GM12878 (cell line): ENCODE results near the gene TACC2. TPM values are rescaled to one million over a fixed set of nuclear protein-coding genes. Genes with fewer than 3 reads are reported as not detected.

Experiments used
- ATAC-seq: fragments of 200-7000 bp; cut with Tn5 transposase; 3 replicates; pipeline ENCODE4 v1.9.1; 2020; ENCODE audit warnings: mild to moderate bottlenecking, moderate library complexity
- BruUV-seq: library from RNA; stranded (reverse); fragments of 400-500 nt; replicated peaks from 2 replicates; lab custom pipeline; 2021; lab: Mats Ljungman, UMichigan
- CTCF ChIA-PET: fragments of 300-600 bp; sonication (Branson Sonifier 250); formaldehyde crosslinking; extraction: SDS; loops from one replicate; lab custom pipeline; 2021; ENCODE audit warnings: inconsistent platforms; lab: Yijun Ruan, JAX
- POLR2A ChIA-PET: fragments of 350-600 bp; formaldehyde crosslinking; extraction: SDS; loops from one replicate; lab custom pipeline; 2021; ENCODE audit warnings: inconsistent platforms; lab: Charles Lee
- RAD21 ChIA-PET: fragments of 300-600 bp; sonication (Branson Sonifier 250); formaldehyde crosslinking; loops from one replicate; lab custom pipeline; 2023; ENCODE audit warnings: antibody characterized with exemption; ENCODE audit not compliant: unreplicated experiment; lab: Charles Lee
- SMC1A ChIA-PET: fragments of 300-600 bp; sonication (Branson Sonifier 250); formaldehyde crosslinking; loops from one replicate; lab custom pipeline; 2023; ENCODE audit not compliant: unreplicated experiment, uncharacterized antibody; lab: Charles Lee
- DNase-seq: peaks from one replicate; pipeline ENCODE4 v3.0.0-alpha.2; 2011; ENCODE audit warnings: low read depth, low spot score
- FAIRE-seq: peaks from 3 replicates; lab custom pipeline; 2011; peaks lifted over from hg19 to GRCh38; lab: Jason Lieb, UNC
- H2AFZ ChIP-seq: 2 replicates; pipeline ENCODE4 v1.6.0; 2011; ENCODE audit warnings: low read depth, low read length, control low read depth; ENCODE audit not compliant: control insufficient read depth
- H3K27ac ChIP-seq: 2 replicates; pipeline ENCODE4 v1.5.1; 2011; ENCODE audit warnings: control low read depth; ENCODE audit not compliant: control insufficient read depth, insufficient read depth
- H3K27me3 ChIP-seq, 2 experiments: replicated peaks in 1 of 2; 2 replicates each; pipeline versions ENCODE4 v1.6.0 to v1.6.1; 2011; ENCODE audit warnings: low read length in 1 of 2; ENCODE audit not compliant: control insufficient read depth in 2 of 2, insufficient read depth in 2 of 2
- H3K36me3 ChIP-seq, 2 experiments: 2 replicates each; pipeline ENCODE4 v1.5.1; 2011; ENCODE audit warnings: low read length in 1 of 2; ENCODE audit not compliant: control insufficient read depth in 2 of 2, insufficient read depth in 2 of 2
- H3K4me1 ChIP-seq: 2 replicates; pipeline ENCODE4 v1.6.1; 2011; ENCODE audit warnings: mild to moderate bottlenecking, low read length, moderate library complexity, mixed read lengths; ENCODE audit not compliant: control insufficient read depth, insufficient read depth
- H3K4me2 ChIP-seq: 2 replicates; pipeline ENCODE4 v1.6.0; 2011; ENCODE audit warnings: control low read depth; ENCODE audit not compliant: control insufficient read depth, insufficient read depth
- H3K4me3 ChIP-seq: fragments of 200-600 bp; sonication (generic); 2 replicates; pipeline ENCODE4 v1.5.1; 2016
- H3K79me2 ChIP-seq: 2 replicates; pipeline ENCODE4 v1.6.0; 2011; ENCODE audit warnings: low read length; ENCODE audit not compliant: control insufficient read depth, insufficient read depth
- H3K9ac ChIP-seq: 2 replicates; pipeline ENCODE4 v1.8.0; 2011; ENCODE audit warnings: low read length, control low read depth, mixed read lengths; ENCODE audit not compliant: control insufficient read depth, insufficient read depth
- H3K9me3 ChIP-seq: replicated peaks from 3 replicates; pipeline ENCODE4 v1.5.1; 2011; ENCODE audit warnings: mild to moderate bottlenecking, low read length; ENCODE audit not compliant: control insufficient read depth, insufficient read depth
- H4K20me1 ChIP-seq: 2 replicates; pipeline ENCODE4 v1.6.0; 2011; ENCODE audit not compliant: control insufficient read depth, insufficient read depth
- CBX3 ChIP-seq: fragments of 200-600 bp; sonication (generic); IDR thresholded peaks from 2 replicates; pipeline ENCODE4 v1.6.1; 2016; ENCODE audit warnings: low read depth, borderline replicate concordance
- CHD2 ChIP-seq: IDR thresholded peaks from 2 replicates; pipeline ENCODE4 v1.6.1; 2011; ENCODE audit warnings: low read depth, low read length, improper control_type of control experiment, borderline replicate concordance
- CREM ChIP-seq: IDR thresholded peaks from 2 replicates; pipeline ENCODE4 v1.6.1; 2014; ENCODE audit warnings: antibody characterized with exemption, low read depth
- KDM1A ChIP-seq: fragments of 200-600 bp; sonication (generic); IDR thresholded peaks from 2 replicates; pipeline ENCODE4 v1.6.1; 2016; ENCODE audit warnings: borderline replicate concordance
- NR2F1 ChIP-seq: fragments of 450-650 bp; conservative IDR thresholded peaks from 2 replicates; pipeline ENCODE4 v1.6.1; 2017; ENCODE audit warnings: mild to moderate bottlenecking
- RAD21 ChIP-seq: IDR thresholded peaks from 2 replicates; pipeline ENCODE4 v1.6.1; 2011; ENCODE audit warnings: mild to moderate bottlenecking, low read depth, low read length, moderate library complexity; ENCODE audit not compliant: insufficient read depth
- RAD51 ChIP-seq: fragments of 450-650 bp; IDR thresholded peaks from 2 replicates; pipeline ENCODE4 v1.6.1; 2016; ENCODE audit warnings: moderate library complexity, mild to moderate bottlenecking, inconsistent platforms
- STAT1 ChIP-seq: fragments of 450-650 bp; conservative IDR thresholded peaks from 2 replicates; pipeline ENCODE4 v1.6.1; 2014; ENCODE audit warnings: antibody characterized with exemption, mild to moderate bottlenecking
- TAF1 ChIP-seq: IDR thresholded peaks from 2 replicates; pipeline ENCODE4 v1.6.1; 2011; ENCODE audit warnings: mild to moderate bottlenecking, low read depth, low read length, borderline replicate concordance
- ZNF384 ChIP-seq: IDR thresholded peaks from 2 replicates; pipeline ENCODE4 v1.6.1; 2012; ENCODE audit warnings: low read depth, mild to moderate bottlenecking, low read length, improper control_type of control experiment, borderline replicate concordance
- WGBS: methylation state at CpG from one replicate; pipeline ENCODE4 v1.1.6; 2016; ENCODE audit warnings: low lambda C conversion rate; ENCODE audit not compliant: insufficient replicate concordance, insufficient coverage; ENCODE audit errors: missing lambda C conversion rate; 5-methylcytosine and 5-hydroxymethylcytosine counted together
- in situ Hi-C: fragments of 300-500 bp; cut with MboI; formaldehyde crosslinking; loops from 9 replicates; pipeline ENCODE4 v1.14.3; 2018; ENCODE audit warnings: mixed read lengths
- intact Hi-C: fragments of 100-400 bp; cut with micrococcal nuclease; formaldehyde crosslinking; loops from one replicate; pipeline ENCODE4 v1.14.2; 2022; ENCODE audit not compliant: unreplicated experiment
- polyA plus RNA-seq, 11 experiments: library from polyadenylated mRNA; depleted of rRNA in 4 of 11; unstranded in 6 of 11; stranded (reverse) in 5 of 11; fragments of >200 nt; fragmentation: Nextera tagmentation in 4 of 11; fragmentation: Illumina TruSeq in 1 of 11; extraction: Ambion mirVana in 4 of 11; extraction: Trizol in 1 of 11; gene quantifications; 1 replicate in 1 of 11; 2 replicates in 10 of 11; pipeline versions ENCODE4 v1.2.1 to v1.2.3, GENCODE V29; 2011 to 2016; ENCODE audit warnings: inconsistent platforms in 2 of 11, missing spikeins in 2 of 11, low read depth in 1 of 11
- total RNA-seq, 4 experiments: library from RNA; depleted of rRNA in 3 of 4; stranded (reverse); fragments of >200 nt in 3 of 4; fragmentation: Illumina TruSeq in 1 of 4; extraction: Trizol in 1 of 4; gene quantifications; 2 replicates each; pipeline versions ENCODE4 v1.2.1 to v1.2.3, GENCODE V29; 2013 to 2021
- TF ChIP-seq, protein P1 (sequence below): fragments of 450-650 bp; IDR thresholded peaks from 2 replicates; pipeline ENCODE4 v1.6.1; 2017; ENCODE audit warnings: low read depth, mild to moderate bottlenecking, moderate library complexity
- TF ChIP-seq, protein P2 (sequence below): fragments of 450-650 bp; IDR thresholded peaks from 2 replicates; pipeline ENCODE4 v1.6.1; 2018; ENCODE audit warnings: borderline replicate concordance, mild to moderate bottlenecking; ENCODE audit not compliant: partially characterized antibody
- TF ChIP-seq, protein P3 (sequence below): fragments of 450-650 bp; IDR thresholded peaks from 2 replicates; pipeline ENCODE4 v1.6.1; 2017; ENCODE audit warnings: mild to moderate bottlenecking, moderate library complexity

The TACC2 gene
- total and polyA plus RNA-seq, 10 of the 15 experiments (the other 5 are each of a cell fraction or from before 2014, with no cell fraction given), result 0.07 to 0.64 (median 0.13) TPM; not detected in 5

DNA sequence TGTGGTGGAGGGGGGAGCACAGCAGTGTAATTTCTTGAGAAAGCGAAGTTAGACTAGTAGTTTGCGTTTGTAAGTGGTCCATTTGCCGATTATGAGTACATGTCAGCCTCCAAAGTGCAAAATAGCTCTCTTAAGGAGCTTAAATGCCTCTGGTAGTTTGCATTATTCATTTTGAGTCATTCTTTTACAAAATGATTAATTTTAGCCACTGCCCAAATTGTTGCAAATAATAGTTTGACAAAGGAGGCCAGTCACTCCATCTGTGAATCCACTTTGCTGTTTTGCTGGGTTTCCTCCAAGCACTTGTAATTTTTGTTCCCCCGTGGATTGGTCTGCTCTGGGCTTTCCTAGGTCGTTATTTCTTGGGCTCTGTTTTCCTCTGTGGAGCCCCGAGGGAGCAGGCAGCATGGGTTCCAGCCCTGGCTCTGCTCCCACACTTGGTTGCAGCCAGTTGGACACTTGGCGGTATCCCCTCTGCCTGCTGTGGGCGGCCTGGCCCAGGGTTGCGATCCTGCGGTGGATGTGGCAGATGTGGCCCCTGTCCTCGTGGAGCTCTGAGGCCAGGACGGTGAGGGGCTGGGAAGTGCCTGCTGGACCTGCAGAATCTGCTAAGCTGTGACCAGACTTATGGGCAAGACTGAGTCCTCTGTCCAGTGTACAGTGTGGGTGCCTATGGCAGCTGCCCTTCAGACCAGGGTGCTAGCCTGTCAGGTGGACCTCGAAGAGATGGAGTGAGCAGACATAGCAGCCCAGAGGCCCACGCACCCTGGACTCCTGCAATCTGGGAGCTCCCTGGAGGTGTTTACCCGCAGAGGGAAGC lies 153.1 kb downstream of the TACC2 start (continued):
- TF ChIP-seq, protein P1, sequence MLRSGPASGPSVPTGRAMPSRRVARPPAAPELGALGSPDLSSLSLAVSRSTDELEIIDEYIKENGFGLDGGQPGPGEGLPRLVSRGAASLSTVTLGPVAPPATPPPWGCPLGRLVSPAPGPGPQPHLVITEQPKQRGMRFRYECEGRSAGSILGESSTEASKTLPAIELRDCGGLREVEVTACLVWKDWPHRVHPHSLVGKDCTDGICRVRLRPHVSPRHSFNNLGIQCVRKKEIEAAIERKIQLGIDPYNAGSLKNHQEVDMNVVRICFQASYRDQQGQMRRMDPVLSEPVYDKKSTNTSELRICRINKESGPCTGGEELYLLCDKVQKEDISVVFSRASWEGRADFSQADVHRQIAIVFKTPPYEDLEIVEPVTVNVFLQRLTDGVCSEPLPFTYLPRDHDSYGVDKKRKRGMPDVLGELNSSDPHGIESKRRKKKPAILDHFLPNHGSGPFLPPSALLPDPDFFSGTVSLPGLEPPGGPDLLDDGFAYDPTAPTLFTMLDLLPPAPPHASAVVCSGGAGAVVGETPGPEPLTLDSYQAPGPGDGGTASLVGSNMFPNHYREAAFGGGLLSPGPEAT, result no peak
- no peak for TF ChIP-seq NR2F1
- TF ChIP-seq, protein P2, sequence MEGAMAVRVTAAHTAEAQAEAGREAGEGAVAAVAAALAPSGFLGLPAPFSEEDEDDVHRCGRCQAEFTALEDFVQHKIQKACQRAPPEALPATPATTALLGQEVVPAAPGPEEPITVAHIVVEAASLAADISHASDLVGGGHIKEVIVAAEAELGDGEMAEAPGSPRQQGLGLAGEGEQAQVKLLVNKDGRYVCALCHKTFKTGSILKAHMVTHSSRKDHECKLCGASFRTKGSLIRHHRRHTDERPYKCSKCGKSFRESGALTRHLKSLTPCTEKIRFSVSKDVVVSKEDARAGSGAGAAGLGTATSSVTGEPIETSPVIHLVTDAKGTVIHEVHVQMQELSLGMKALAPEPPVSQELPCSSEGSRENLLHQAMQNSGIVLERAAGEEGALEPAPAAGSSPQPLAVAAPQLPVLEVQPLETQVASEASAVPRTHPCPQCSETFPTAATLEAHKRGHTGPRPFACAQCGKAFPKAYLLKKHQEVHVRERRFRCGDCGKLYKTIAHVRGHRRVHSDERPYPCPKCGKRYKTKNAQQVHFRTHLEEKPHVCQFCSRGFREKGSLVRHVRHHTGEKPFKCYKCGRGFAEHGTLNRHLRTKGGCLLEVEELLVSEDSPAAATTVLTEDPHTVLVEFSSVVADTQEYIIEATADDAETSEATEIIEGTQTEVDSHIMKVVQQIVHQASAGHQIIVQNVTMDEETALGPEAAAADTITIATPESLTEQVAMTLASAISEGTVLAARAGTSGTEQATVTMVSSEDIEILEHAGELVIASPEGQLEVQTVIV, result no peak

DNA sequence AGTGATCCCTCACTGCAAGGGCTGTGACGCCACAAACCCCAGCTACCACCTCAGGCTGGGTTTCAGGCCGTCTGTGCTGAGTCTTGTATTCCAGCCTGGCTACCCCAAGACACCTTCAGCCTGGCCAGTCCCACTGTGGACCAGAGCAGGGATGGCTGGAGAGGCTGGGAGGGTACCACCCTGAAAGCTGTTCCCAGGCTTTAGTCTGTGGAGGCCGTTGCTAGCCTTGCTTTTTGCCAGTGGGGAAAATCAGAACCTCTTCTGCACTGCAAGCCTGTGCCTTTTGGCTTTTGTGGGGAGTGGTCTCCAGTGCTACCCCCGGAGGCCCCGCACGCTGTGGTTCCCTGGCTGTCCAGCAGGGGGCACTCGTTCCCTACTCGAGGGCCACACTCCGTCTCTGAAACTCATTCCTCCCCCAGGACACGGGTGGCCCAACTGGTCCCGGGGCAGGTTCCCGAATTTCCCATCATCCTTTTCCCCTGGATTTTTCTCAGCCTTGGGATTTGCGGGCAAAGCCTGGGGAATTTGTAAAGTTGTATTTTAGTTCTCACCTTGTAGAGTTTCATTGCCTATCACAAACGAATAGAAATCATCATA lies 153.8 kb downstream of the TACC2 start:
- 10% methylated on average over 14 of the region's 14 CpGs for WGBS
- intact Hi-C loops, result loop anchor here (10.0 kb wide), 1 partner anchor 292 kb away; no protein-coding TSS in a partner anchor
- Histone ChIP-seq H4K20me1 (no peaks in the 10 kb centered on the region), H3K4me1 (no peaks in the 10 kb centered on the region), H2AFZ (no peak overlapping the region), H3K79me2 (no peaks in the 10 kb centered on the region), H3K4me3 (no peak overlapping the region), H3K9me3 (no peaks in the 10 kb centered on the region), H3K36me3 (no peaks in the 10 kb centered on the region; a peak in 1 of 4 replicates), H3K27ac (no peak overlapping the region), H3K4me2 (no peak overlapping the region), H3K9ac (no peak overlapping the region), H3K27me3 (0 out of 4 replicates have a peak, but pooled peaks cover 0 to 2% of the 10 kb centered on the region in 2 experiments)
- DNase-seq (no peak), FAIRE-seq (no peak), ATAC-seq (peak; percentile 46)
- ChIA-PET CTCF (interaction anchor here (0.6 to 1.0 kb wide), 4 partner anchors 8 to 1011 kb away, joined by 3 to 4 read pairs (median 3); no protein-coding TSS in a partner anchor), RAD21 (no interaction called here), POLR2A (interaction anchor here (0.6 kb wide), 1 partner anchor 43 kb away, joined by 3 read pairs; no protein-coding TSS in a partner anchor), SMC1A (no interaction called here)
- in situ Hi-C loops, result no loop called here
- BruUV-seq, result no TSS peak
- TF ChIP-seq RAD51 (no peak), STAT1 (no peak), KDM1A (no peak), CBX3 (no peak), TAF1 (no peak), ZNF384 (no peak), RAD21 (peak; percentile 39), CHD2 (no peak), CREM (no peak)
- TF ChIP-seq, protein P3, sequence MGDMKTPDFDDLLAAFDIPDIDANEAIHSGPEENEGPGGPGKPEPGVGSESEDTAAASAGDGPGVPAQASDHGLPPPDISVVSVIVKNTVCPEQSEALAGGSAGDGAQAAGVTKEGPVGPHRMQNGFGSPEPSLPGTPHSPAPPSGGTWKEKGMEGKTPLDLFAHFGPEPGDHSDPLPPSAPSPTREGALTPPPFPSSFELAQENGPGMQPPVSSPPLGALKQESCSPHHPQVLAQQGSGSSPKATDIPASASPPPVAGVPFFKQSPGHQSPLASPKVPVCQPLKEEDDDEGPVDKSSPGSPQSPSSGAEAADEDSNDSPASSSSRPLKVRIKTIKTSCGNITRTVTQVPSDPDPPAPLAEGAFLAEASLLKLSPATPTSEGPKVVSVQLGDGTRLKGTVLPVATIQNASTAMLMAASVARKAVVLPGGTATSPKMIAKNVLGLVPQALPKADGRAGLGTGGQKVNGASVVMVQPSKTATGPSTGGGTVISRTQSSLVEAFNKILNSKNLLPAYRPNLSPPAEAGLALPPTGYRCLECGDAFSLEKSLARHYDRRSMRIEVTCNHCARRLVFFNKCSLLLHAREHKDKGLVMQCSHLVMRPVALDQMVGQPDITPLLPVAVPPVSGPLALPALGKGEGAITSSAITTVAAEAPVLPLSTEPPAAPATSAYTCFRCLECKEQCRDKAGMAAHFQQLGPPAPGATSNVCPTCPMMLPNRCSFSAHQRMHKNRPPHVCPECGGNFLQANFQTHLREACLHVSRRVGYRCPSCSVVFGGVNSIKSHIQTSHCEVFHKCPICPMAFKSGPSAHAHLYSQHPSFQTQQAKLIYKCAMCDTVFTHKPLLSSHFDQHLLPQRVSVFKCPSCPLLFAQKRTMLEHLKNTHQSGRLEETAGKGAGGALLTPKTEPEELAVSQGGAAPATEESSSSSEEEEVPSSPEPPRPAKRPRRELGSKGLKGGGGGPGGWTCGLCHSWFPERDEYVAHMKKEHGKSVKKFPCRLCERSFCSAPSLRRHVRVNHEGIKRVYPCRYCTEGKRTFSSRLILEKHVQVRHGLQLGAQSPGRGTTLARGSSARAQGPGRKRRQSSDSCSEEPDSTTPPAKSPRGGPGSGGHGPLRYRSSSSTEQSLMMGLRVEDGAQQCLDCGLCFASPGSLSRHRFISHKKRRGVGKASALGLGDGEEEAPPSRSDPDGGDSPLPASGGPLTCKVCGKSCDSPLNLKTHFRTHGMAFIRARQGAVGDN, result no peak
